IMR-90 (cell line): ENCODE measurements around the gene SERBP1.
"Not testable (repeated sequence)": the region's sequence is repeated elsewhere in the genome, so short reads cannot be mapped to it uniquely, and the experiment has no call there.

Source experiments
- BHLHE40 ChIP-seq: fragments of 150-350 bp; IDR thresholded peaks from 2 replicates; pipeline ENCODE4 v1.6.1; 2016; ENCODE audit warnings: mild to moderate bottlenecking, low read depth, low read length
- CEBPB ChIP-seq: IDR thresholded peaks from 2 replicates; pipeline ENCODE4 v1.6.1; 2012; ENCODE audit warnings: low read depth, low read length, improper control_type of control experiment
- CHD1 ChIP-seq: IDR thresholded peaks from 2 replicates; pipeline ENCODE4 v1.6.1; 2012; ENCODE audit warnings: low read depth, low read length, improper control_type of control experiment
- CTCF ChIP-seq: conservative IDR thresholded peaks from 2 replicates; pipeline ENCODE4 v1.5.1; 2012; ENCODE audit warnings: mild to moderate bottlenecking, low read depth, low read length, improper control_type of control experiment
- ELK1 ChIP-seq: fragments of 150-350 bp; IDR thresholded peaks from 2 replicates; pipeline ENCODE4 v1.6.1; 2016; ENCODE audit warnings: low read depth, mild to moderate bottlenecking, low read length, moderate library complexity, borderline replicate concordance
- FOS ChIP-seq: fragments of 150-350 bp; IDR thresholded peaks from 2 replicates; pipeline ENCODE4 v1.6.1; 2016; ENCODE audit warnings: low read depth, low read length
- MAFK ChIP-seq: IDR thresholded peaks from 2 replicates; pipeline ENCODE4 v1.6.1; 2012; ENCODE audit warnings: low read depth, low read length, improper control_type of control experiment
- MXI1 ChIP-seq: IDR thresholded peaks from 2 replicates; pipeline ENCODE4 v1.6.1; 2012; ENCODE audit warnings: low read depth, mild to moderate bottlenecking, low read length, moderate library complexity, borderline replicate concordance
- NFE2L2 ChIP-seq: fragments of 150-350 bp; IDR thresholded peaks from 2 replicates; pipeline ENCODE4 v1.6.1; 2016; ENCODE audit warnings: low read depth, mild to moderate bottlenecking, low read length
- POLR2A ChIP-seq: IDR thresholded peaks from 2 replicates; pipeline ENCODE4 v1.6.1; 2012; ENCODE audit warnings: mild to moderate bottlenecking, low read depth, low read length
- RAD21 ChIP-seq: IDR thresholded peaks from 2 replicates; pipeline ENCODE4 v1.6.1; 2012; ENCODE audit warnings: low read length, improper control_type of control experiment
- RCOR1 ChIP-seq: IDR thresholded peaks from 2 replicates; pipeline ENCODE4 v1.6.1; 2012; ENCODE audit warnings: mild to moderate bottlenecking, low read length, improper control_type of control experiment; ENCODE audit not compliant: insufficient replicate concordance
- RFX5 ChIP-seq: IDR thresholded peaks from 2 replicates; pipeline ENCODE4 v1.8.0; 2012; ENCODE audit warnings: low read depth, mild to moderate bottlenecking, low read length, moderate library complexity
- SMC3 ChIP-seq: fragments of 150-350 bp; IDR thresholded peaks from 2 replicates; pipeline ENCODE4 v1.6.1; 2016; ENCODE audit warnings: low read depth, mild to moderate bottlenecking, antibody characterized with exemption, low read length, moderate library complexity

- not testable (repeated sequence) for TF ChIP-seq RFX5, CTCF, MXI1, RAD21, NFE2L2, RCOR1, POLR2A, CEBPB, SMC3, BHLHE40, FOS, CHD1, ELK1, MAFK
Measured at GRCh38 chr1:67413101-67413500, 17.1 kb downstream of the SERBP1 start.
